22Rv1 (cell line): ENCODE data around the gene CFL1.

Experiments
- ZFX ChIP-seq: fragments of 450-650 bp; IDR thresholded peaks from 2 replicates; pipeline ENCODE4 v1.6.1; 2017; ENCODE audit warnings: antibody characterized with exemption, borderline replicate concordance
- TF ChIP-seq, protein P1 (sequence below): fragments of 450-650 bp; IDR thresholded peaks from 2 replicates; pipeline ENCODE4 v1.5.1; 2017; ENCODE audit warnings: mild to moderate bottlenecking

DNA sequence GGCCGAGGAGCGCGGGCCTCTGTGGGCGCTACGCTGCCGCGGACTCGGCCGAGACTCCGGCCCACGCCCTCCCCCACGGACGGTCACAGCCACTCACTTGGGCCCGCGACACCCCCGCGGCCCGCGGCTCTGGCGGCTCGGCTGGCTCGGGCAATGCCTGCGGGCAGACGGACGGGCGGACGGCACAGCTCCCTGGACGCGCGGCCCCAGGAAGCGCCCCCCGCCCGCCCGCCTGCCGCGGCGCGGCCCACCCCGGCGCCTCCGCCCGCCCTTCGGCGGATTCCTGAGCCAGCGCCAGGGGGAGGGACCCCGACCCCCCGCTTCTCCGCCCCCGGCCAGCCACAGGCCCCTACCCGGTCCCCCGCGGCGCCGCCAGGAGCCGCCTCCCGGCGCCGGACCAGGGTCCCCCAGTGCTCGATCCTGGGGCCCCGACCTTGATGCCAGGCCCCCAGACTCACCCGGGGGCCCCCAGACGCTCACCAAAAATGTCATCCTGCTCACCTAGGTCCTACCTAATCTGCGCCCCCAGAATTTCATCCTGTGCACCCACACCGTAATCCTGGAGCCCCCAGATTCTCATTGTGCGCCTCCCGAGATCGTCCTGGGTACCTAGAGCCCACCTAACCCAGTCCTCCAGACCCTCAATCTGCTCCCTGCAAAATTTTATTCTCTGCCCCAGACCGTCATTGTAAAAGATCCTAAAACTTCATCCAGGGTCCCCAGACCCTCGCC, 14.8 kb upstream of the CFL1 start, which contains the start of gene EFEMP2:
- TF ChIP-seq, protein P1, sequence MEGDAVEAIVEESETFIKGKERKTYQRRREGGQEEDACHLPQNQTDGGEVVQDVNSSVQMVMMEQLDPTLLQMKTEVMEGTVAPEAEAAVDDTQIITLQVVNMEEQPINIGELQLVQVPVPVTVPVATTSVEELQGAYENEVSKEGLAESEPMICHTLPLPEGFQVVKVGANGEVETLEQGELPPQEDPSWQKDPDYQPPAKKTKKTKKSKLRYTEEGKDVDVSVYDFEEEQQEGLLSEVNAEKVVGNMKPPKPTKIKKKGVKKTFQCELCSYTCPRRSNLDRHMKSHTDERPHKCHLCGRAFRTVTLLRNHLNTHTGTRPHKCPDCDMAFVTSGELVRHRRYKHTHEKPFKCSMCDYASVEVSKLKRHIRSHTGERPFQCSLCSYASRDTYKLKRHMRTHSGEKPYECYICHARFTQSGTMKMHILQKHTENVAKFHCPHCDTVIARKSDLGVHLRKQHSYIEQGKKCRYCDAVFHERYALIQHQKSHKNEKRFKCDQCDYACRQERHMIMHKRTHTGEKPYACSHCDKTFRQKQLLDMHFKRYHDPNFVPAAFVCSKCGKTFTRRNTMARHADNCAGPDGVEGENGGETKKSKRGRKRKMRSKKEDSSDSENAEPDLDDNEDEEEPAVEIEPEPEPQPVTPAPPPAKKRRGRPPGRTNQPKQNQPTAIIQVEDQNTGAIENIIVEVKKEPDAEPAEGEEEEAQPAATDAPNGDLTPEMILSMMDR: no peak
- no peak for TF ChIP-seq ZFX
